HEK293 (cell line): ENCODE measurements around the gene PRPF31.
A peak's percentile ranks its signal among the peaks of the same experiment; 100 is the strongest.

Source experiments
- CTCF ChIA-PET: fragments of 350-600 bp; formaldehyde crosslinking; extraction: SDS; loops from one replicate; lab custom pipeline; 2021; ENCODE audit warnings: antibody characterized with exemption; lab: Yijun Ruan, JAX
- POLR2A ChIA-PET: fragments of 300-600 bp; formaldehyde crosslinking; extraction: SDS; loops from one replicate; lab custom pipeline; 2020; ENCODE audit warnings: antibody characterized with exemption, inconsistent platforms; lab: Yijun Ruan, JAX
- H3K27ac ChIP-seq: fragments of 200-500 bp; sonication (Bioruptor generic); 2 replicates; pipeline ENCODE4 v1.5.1; 2014; ENCODE audit warnings: low read depth, low read length, control low read depth, inconsistent platforms; ENCODE audit errors: extremely low read depth
- H3K36me3 ChIP-seq, 2 experiments: fragments of 200-500 bp in 1 of 2; sonication (Bioruptor generic) in 1 of 2; 1 replicate in 1 of 2; 2 replicates in 1 of 2; pipeline ENCODE4 v1.5.1; 2014 to 2017; ENCODE audit warnings: inconsistent platforms in 2 of 2, low read length in 2 of 2; ENCODE audit not compliant: control insufficient read depth in 2 of 2, insufficient read depth in 1 of 2
- H3K4me1 ChIP-seq: fragments of 200-500 bp; sonication (Bioruptor generic); 2 replicates; pipeline ENCODE4 v1.5.1; 2014; ENCODE audit warnings: mild to moderate bottlenecking, low read length, inconsistent platforms; ENCODE audit not compliant: control insufficient read depth, insufficient read depth
- H3K4me3 ChIP-seq: 2 replicates; pipeline ENCODE4 v1.5.1; 2011; ENCODE audit warnings: low read depth, mild to moderate bottlenecking, control low read depth, low read length, moderate library complexity
- H3K9me3 ChIP-seq: fragments of 200-500 bp; sonication (Bioruptor generic); 2 replicates; pipeline ENCODE4 v1.5.1; 2014; ENCODE audit warnings: low read depth, low read length, inconsistent platforms; ENCODE audit not compliant: control insufficient read depth, insufficient read depth
- EGR2 ChIP-seq: fragments of 450-650 bp; formaldehyde crosslinking; IDR thresholded peaks from 2 replicates; pipeline ENCODE4 v1.5.1; 2016; ENCODE audit warnings: low read depth, missing biosample characterization, missing genetic modification characterization
- HOXA7 ChIP-seq: sonication (generic); formaldehyde crosslinking; IDR thresholded peaks from 2 replicates; pipeline ENCODE4 v1.8.1; 2022; ENCODE audit warnings: missing genetic modification reagents, borderline replicate concordance
- HOXD13 ChIP-seq: sonication (generic); formaldehyde crosslinking; IDR thresholded peaks from 2 replicates; pipeline ENCODE4 v1.8.0; 2022; ENCODE audit warnings: missing genetic modification reagents, borderline replicate concordance
- KLF10 ChIP-seq: fragments of 450-650 bp; IDR thresholded peaks from 2 replicates; pipeline ENCODE4 v1.5.1; 2018; ENCODE audit warnings: missing biosample characterization, mild to moderate bottlenecking, missing genetic modification characterization
- MEIS1 ChIP-seq: sonication (generic); formaldehyde crosslinking; IDR thresholded peaks from 2 replicates; pipeline ENCODE4 v1.8.1; 2022; ENCODE audit warnings: missing genetic modification reagents, mild to moderate bottlenecking, borderline replicate concordance
- MYNN ChIP-seq: fragments of 450-650 bp; formaldehyde crosslinking; IDR thresholded peaks from 2 replicates; pipeline ENCODE4 v1.5.1; 2016; ENCODE audit warnings: missing biosample characterization, missing genetic modification characterization, borderline replicate concordance
- SCRT1 ChIP-seq: fragments of 450-650 bp; formaldehyde crosslinking; IDR thresholded peaks from 2 replicates; pipeline ENCODE4 v1.5.1; 2016; ENCODE audit warnings: missing biosample characterization, missing genetic modification characterization, borderline replicate concordance
- YY1 ChIP-seq: fragments of 450-650 bp; formaldehyde crosslinking; IDR thresholded peaks from 2 replicates; pipeline ENCODE4 v1.5.1; 2018; ENCODE audit warnings: missing biosample characterization, missing genetic modification characterization
- ZBTB26 ChIP-seq: fragments of 450-650 bp; formaldehyde crosslinking; optimal IDR thresholded peaks from 2 replicates; pipeline ENCODE3; 2016; ENCODE audit warnings: missing biosample characterization, mild to moderate bottlenecking, missing genetic modification characterization
- ZFHX2 ChIP-seq: fragments of 450-650 bp; formaldehyde crosslinking; conservative IDR thresholded peaks from 2 replicates; pipeline ENCODE4 v1.5.1; 2016; ENCODE audit warnings: missing biosample characterization, missing genetic modification characterization
- ZFP41 ChIP-seq: fragments of 450-650 bp; formaldehyde crosslinking; IDR thresholded peaks from 2 replicates; pipeline ENCODE4 v1.5.1; 2016; ENCODE audit warnings: missing biosample characterization, missing genetic modification characterization, borderline replicate concordance
- ZNF112 ChIP-seq: fragments of 450-650 bp; formaldehyde crosslinking; IDR thresholded peaks from 2 replicates; pipeline ENCODE4 v1.5.0; 2017; ENCODE audit warnings: missing biosample characterization, missing genetic modification characterization
- ZNF114 ChIP-seq: fragments of 450-650 bp; formaldehyde crosslinking; IDR thresholded peaks from 2 replicates; pipeline ENCODE4 v1.5.0; 2017; ENCODE audit warnings: missing biosample characterization, missing genetic modification characterization
- ZNF132 ChIP-seq: fragments of 450-650 bp; formaldehyde crosslinking; IDR thresholded peaks from 2 replicates; pipeline ENCODE4 v1.5.1; 2017; ENCODE audit warnings: missing biosample characterization, missing genetic modification characterization, borderline replicate concordance
- ZNF138 ChIP-seq: fragments of 450-650 bp; formaldehyde crosslinking; IDR thresholded peaks from 2 replicates; pipeline ENCODE4 v1.5.1; 2016; ENCODE audit warnings: missing biosample characterization, missing genetic modification characterization, borderline replicate concordance
- ZNF266 ChIP-seq: fragments of 450-650 bp; formaldehyde crosslinking; IDR thresholded peaks from 2 replicates; pipeline ENCODE4 v1.5.1; 2016; ENCODE audit warnings: missing biosample characterization, missing genetic modification characterization, low read depth
- ZNF292 ChIP-seq: fragments of 450-650 bp; formaldehyde crosslinking; IDR thresholded peaks from 2 replicates; pipeline ENCODE4 v1.5.1; 2016; ENCODE audit warnings: low read depth, missing biosample characterization, missing genetic modification characterization, borderline replicate concordance
- ZNF391 ChIP-seq: fragments of 450-650 bp; formaldehyde crosslinking; IDR thresholded peaks from 2 replicates; pipeline ENCODE4 v1.5.1; 2016; ENCODE audit warnings: low read depth, missing biosample characterization, missing genetic modification characterization, borderline replicate concordance
- ZNF514 ChIP-seq: fragments of 450-650 bp; formaldehyde crosslinking; IDR thresholded peaks from 2 replicates; pipeline ENCODE4 v1.5.1; 2016; ENCODE audit warnings: missing biosample characterization, missing genetic modification characterization
- ZNF529 ChIP-seq: fragments of 450-650 bp; formaldehyde crosslinking; IDR thresholded peaks from 2 replicates; pipeline ENCODE4 v1.5.1; 2017; ENCODE audit warnings: missing genetic modification characterization, missing biosample characterization; ENCODE audit not compliant: insufficient replicate concordance
- ZNF596 ChIP-seq: fragments of 450-650 bp; IDR thresholded peaks from 2 replicates; pipeline ENCODE4 v1.5.0; 2018; ENCODE audit warnings: missing biosample characterization, mild to moderate bottlenecking, missing genetic modification characterization, moderate library complexity
- ZNF610 ChIP-seq: fragments of 450-650 bp; formaldehyde crosslinking; IDR thresholded peaks from 2 replicates; pipeline ENCODE4 v1.5.1; 2016; ENCODE audit warnings: missing biosample characterization, missing genetic modification characterization, borderline replicate concordance
- ZNF658 ChIP-seq: fragments of 450-650 bp; formaldehyde crosslinking; IDR thresholded peaks from 2 replicates; pipeline ENCODE4; 2016; ENCODE audit warnings: missing biosample characterization, missing genetic modification characterization
- ZNF670 ChIP-seq: fragments of 450-650 bp; formaldehyde crosslinking; IDR thresholded peaks from 2 replicates; pipeline ENCODE4 v1.5.1; 2016; ENCODE audit warnings: missing biosample characterization, missing genetic modification characterization, low read depth
- ZNF76 ChIP-seq: fragments of 450-650 bp; formaldehyde crosslinking; IDR thresholded peaks from 2 replicates; pipeline ENCODE4; 2016; ENCODE audit warnings: low read depth, missing biosample characterization, missing genetic modification characterization, borderline replicate concordance
- ZNF792 ChIP-seq: fragments of 450-650 bp; formaldehyde crosslinking; IDR thresholded peaks from 2 replicates; pipeline ENCODE4 v1.5.1; 2016; ENCODE audit warnings: missing biosample characterization, missing genetic modification characterization
- ZNF837 ChIP-seq: fragments of 450-650 bp; formaldehyde crosslinking; IDR thresholded peaks from 2 replicates; pipeline ENCODE4 v1.5.1; 2016; ENCODE audit warnings: missing biosample characterization, missing genetic modification characterization
- TF ChIP-seq, protein P1 (sequence below): fragments of 450-650 bp; formaldehyde crosslinking; IDR thresholded peaks from 2 replicates; pipeline ENCODE4 v1.5.1; 2016; ENCODE audit warnings: missing biosample characterization, missing genetic modification characterization
- TF ChIP-seq, protein P2 (sequence below): sonication (generic); formaldehyde crosslinking; IDR thresholded peaks from 2 replicates; pipeline ENCODE4 v1.8.1; 2022; ENCODE audit warnings: mild to moderate bottlenecking, moderate library complexity, missing genetic modification reagents
- TF ChIP-seq, protein P3 (sequence below): fragments of 450-650 bp; formaldehyde crosslinking; IDR thresholded peaks from 2 replicates; pipeline ENCODE4 v1.5.1; 2016; ENCODE audit warnings: missing biosample characterization, missing genetic modification characterization

Gene PRPF31

GRCh38 chr19:54138489-54139256 lies 23.1 kb downstream of the PRPF31 start (continued):
- TF ChIP-seq ZBTB26 (tag by site-specific recombination): no peak
- TF ChIP-seq EGR2 (tag by site-specific recombination): peak; percentile 37; the same call in 1 of the 2 replicates
- no peak for TF ChIP-seq ZNF114 (tag by site-specific recombination)
- TF ChIP-seq HOXA7 (CRISPR knock-in tag): no peak
- TF ChIP-seq ZNF266 (tag by site-specific recombination): no peak
- no peak for TF ChIP-seq ZNF391
- no peak for TF ChIP-seq ZNF76
- no peak for TF ChIP-seq ZNF292 (tag by site-specific recombination)
- no peak for TF ChIP-seq ZNF837
- no peak for TF ChIP-seq YY1 (tag by site-specific recombination)
- TF ChIP-seq, protein P1, sequence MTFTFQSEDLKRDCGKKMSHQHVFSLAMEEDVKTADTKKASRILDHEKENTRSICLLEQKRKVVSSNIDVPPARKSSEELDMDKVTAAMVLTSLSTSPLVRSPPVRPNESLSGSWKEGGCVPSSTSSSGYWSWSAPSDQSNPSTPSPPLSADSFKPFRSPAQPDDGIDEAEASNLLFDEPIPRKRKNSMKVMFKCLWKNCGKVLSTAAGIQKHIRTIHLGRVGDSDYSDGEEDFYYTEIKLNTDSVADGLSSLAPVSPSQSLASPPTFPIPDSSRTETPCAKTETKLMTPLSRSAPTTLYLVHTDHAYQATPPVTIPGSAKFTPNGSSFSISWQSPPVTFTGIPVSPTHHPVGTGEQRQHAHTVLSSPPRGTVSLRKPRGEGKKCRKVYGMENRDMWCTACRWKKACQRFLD: no peak
- no peak for TF ChIP-seq KLF10 (tag by site-specific recombination)
- peak; percentile 49; the same call in 1 of the 2 replicates for TF ChIP-seq ZFHX2 (tag by site-specific recombination)
- no peak for TF ChIP-seq ZNF610 (tag by site-specific recombination)
- no peak for TF ChIP-seq MEIS1 (CRISPR knock-in tag)
- no peak for TF ChIP-seq ZNF529
- no peak for TF ChIP-seq ZNF670
- no peak for TF ChIP-seq ZFP41 (tag by site-specific recombination)
- TF ChIP-seq ZNF514 (tag by site-specific recombination): no peak

- H3K4me1 ChIP-seq: peaks cover 6% of the 10 kb centered on the region
- ChIA-PET POLR2A (interaction anchor here (0.6 to 1.1 kb wide), 2 partner anchors 16 to 30 kb away, joined by 3 read pairs; no protein-coding TSS in a partner anchor), CTCF (no interaction called here)
- H3K36me3 ChIP-seq: peaks cover 40 to 79% of the 10 kb centered on the region in 2 experiments
- no peak overlapping the region for H3K27ac ChIP-seq
- no peak overlapping the region for H3K4me3 ChIP-seq
- no peaks in the 10 kb centered on the region for H3K9me3 ChIP-seq
- TF ChIP-seq HOXD13 (no peak), ZNF112 (no peak), ZNF138 (tag by site-specific recombination) (no peak), SCRT1 (no peak), ZNF792 (tag by site-specific recombination) (no peak), ZNF596 (no peak), ZNF658 (tag by site-specific recombination) (no peak), MYNN (tag by site-specific recombination) (no peak), ZNF132 (tag by site-specific recombination) (no peak)
- TF ChIP-seq, protein P2, sequence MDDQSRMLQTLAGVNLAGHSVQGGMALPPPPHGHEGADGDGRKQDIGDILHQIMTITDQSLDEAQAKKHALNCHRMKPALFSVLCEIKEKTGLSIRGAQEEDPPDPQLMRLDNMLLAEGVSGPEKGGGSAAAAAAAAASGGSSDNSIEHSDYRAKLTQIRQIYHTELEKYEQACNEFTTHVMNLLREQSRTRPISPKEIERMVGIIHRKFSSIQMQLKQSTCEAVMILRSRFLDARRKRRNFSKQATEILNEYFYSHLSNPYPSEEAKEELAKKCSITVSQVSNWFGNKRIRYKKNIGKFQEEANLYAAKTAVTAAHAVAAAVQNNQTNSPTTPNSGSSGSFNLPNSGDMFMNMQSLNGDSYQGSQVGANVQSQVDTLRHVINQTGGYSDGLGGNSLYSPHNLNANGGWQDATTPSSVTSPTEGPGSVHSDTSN (CRISPR knock-in tag): no peak
- TF ChIP-seq, protein P3, sequence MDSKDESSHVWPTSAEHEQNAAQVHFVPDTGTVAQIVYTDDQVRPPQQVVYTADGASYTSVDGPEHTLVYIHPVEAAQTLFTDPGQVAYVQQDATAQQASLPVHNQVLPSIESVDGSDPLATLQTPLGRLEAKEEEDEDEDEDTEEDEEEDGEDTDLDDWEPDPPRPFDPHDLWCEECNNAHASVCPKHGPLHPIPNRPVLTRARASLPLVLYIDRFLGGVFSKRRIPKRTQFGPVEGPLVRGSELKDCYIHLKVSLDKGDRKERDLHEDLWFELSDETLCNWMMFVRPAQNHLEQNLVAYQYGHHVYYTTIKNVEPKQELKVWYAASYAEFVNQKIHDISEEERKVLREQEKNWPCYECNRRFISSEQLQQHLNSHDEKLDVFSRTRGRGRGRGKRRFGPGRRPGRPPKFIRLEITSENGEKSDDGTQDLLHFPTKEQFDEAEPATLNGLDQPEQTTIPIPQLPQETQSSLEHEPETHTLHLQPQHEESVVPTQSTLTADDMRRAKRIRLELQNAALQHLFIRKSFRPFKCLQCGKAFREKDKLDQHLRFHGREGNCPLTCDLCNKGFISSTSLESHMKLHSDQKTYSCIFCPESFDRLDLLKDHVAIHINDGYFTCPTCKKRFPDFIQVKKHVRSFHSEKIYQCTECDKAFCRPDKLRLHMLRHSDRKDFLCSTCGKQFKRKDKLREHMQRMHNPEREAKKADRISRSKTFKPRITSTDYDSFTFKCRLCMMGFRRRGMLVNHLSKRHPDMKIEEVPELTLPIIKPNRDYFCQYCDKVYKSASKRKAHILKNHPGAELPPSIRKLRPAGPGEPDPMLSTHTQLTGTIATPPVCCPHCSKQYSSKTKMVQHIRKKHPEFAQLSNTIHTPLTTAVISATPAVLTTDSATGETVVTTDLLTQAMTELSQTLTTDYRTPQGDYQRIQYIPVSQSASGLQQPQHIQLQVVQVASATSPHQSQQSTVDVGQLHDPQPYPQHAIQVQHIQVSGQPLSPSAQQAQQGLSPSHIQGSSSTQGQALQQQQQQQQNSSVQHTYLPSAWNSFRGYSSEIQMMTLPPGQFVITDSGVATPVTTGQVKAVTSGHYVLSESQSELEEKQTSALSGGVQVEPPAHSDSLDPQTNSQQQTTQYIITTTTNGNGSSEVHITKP: no peak
These were observed 25.8 kb downstream of the PRPF31 start for GRCh38 chr19:54141356-54141755.
